ENCODE measurements around the gene TMEM140.

- TF ChIP-seq CTCF (IDR thresholded peaks at IDR 0.05): no peak
- TF ChIP-seq POLR2A (IDR thresholded peaks at IDR 0.05): no peak
Measured at GRCh38 chr7:135195968-135196629, 48.2 kb downstream of the TMEM140 start.
